Neural crest cell (in vitro differentiated cells): ENCODE results near the gene GOLGA8J. TPM values are rescaled to one million over a fixed set of nuclear protein-coding genes. Genes with fewer than 3 reads are reported as not detected.
"Not testable (repeated sequence)": the region's sequence is repeated elsewhere in the genome, so short reads cannot be mapped to it uniquely, and the experiment has no call there.

Source experiments
- DNase-seq: peaks from one replicate; pipeline ENCODE4 v3.0.0; 2021; ENCODE audit warnings: low read depth, mixed read lengths, low spot score
- H3K27ac Mint-ChIP-seq: one replicate; pipeline ENCODE4 v1.8.0; 2021; ENCODE audit warnings: mild to moderate bottlenecking, mixed read lengths; ENCODE audit not compliant: unreplicated experiment
- H3K27me3 Mint-ChIP-seq: 2 replicates; pipeline ENCODE4 v1.8.0; 2021; ENCODE audit warnings: low read depth, mild to moderate bottlenecking, mixed read lengths
- H3K36me3 Mint-ChIP-seq: 2 replicates; pipeline ENCODE4 v1.8.0; 2021; ENCODE audit warnings: low read depth, mild to moderate bottlenecking, mixed read lengths
- H3K4me1 Mint-ChIP-seq: 2 replicates; pipeline ENCODE4 v1.8.0; 2021; ENCODE audit warnings: mixed read lengths
- H3K4me3 Mint-ChIP-seq: one replicate; pipeline ENCODE4 v1.8.0; 2021; ENCODE audit warnings: mild to moderate bottlenecking, mixed read lengths
- H3K9me3 Mint-ChIP-seq: 2 replicates; pipeline ENCODE4 v1.8.0; 2021; ENCODE audit warnings: mixed read lengths
- total RNA-seq: library from RNA; stranded (reverse); gene quantifications from 2 replicates; pipeline ENCODE4 v1.2.1, GENCODE V29; 2021
- TF ChIP-seq, protein P1 (sequence below): fragments of 200-600 bp; sonication (generic); conservative IDR thresholded peaks from 2 replicates; pipeline ENCODE4 v1.5.0; 2021; ENCODE audit warnings: antibody characterized with exemption, mild to moderate bottlenecking

GOLGA8J gene
- total RNA-seq, 1 donor from 2014 or later: 0.54 TPM

DNA sequence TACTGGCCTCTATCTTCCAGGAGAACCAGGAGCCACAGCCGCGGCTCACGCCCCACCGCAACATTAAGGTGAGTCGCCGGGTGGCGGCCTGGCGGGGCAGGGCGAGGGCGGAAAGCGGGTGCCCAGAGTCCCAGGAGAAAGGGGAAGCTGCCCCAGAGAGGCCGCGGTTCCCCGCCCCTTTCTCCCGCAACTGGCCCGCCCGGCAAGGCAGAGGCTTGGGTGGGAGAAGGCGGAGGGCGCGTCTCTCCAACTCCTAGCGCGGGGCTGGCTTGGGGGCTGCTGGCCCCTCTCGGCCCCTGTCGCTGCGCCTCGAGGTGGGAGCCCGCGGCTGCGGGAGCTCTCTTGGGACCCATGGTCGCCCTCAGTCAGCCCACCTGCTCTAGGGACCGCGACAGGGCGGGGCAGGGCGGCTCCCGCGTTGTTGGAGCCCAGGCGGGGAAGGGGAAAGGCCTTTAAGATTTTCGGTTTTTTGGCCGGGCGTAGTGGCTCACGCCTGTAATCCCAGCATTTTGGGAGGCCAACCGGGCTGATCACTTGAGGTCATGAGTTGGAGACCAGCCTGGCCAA, 21.3 kb downstream of the GOLGA8J start:
- H3K9me3 Mint-ChIP-seq, DNase-seq, H3K4me1 Mint-ChIP-seq, H3K27me3 Mint-ChIP-seq, H3K27ac Mint-ChIP-seq, H3K4me3 Mint-ChIP-seq, H3K36me3 Mint-ChIP-seq: not testable (repeated sequence)

DNA sequence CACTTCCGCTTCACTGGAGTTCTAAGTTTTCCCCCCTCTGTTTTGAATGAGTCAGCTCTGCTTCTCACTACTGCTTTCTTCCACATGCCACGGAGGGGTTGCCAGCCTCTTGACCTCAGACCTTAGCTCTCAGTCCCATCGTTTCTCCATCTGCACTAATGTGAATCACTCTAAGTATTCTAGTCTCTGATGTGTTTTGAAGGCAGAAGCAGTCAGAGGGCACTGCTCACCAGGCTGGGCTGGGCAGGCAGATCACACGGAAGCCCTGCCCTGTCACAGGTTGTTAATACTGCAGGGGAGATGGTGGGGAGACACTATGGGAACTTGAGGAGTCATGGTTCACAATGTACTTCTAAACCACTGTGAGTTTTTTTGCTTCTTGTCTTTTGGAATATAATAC, 27.8 kb downstream of the GOLGA8J start:
- DNase-seq, H3K9me3 Mint-ChIP-seq, H3K4me1 Mint-ChIP-seq, H3K36me3 Mint-ChIP-seq, H3K27ac Mint-ChIP-seq, H3K4me3 Mint-ChIP-seq, H3K27me3 Mint-ChIP-seq: not testable (repeated sequence)

DNA sequence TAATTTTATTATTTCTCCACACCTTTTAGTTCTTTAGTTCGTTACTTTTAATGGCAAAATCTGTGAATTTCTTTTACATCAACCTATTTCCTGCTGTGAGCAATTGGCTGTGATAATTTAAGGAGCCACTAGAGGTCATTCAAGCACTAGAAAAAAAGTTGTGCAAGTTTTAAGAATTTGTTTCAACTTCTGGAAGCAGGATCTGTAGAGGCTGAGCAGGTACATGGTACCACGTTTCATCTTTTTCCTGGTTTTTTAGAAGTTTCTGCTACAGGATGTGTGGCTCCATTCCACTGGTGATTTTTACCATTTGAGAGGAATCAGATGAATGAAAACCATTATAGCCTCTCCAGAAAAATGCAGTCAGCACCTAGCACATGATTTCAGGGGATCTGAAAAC, 47.3 kb downstream of the GOLGA8J start:
- TF ChIP-seq, protein P1, sequence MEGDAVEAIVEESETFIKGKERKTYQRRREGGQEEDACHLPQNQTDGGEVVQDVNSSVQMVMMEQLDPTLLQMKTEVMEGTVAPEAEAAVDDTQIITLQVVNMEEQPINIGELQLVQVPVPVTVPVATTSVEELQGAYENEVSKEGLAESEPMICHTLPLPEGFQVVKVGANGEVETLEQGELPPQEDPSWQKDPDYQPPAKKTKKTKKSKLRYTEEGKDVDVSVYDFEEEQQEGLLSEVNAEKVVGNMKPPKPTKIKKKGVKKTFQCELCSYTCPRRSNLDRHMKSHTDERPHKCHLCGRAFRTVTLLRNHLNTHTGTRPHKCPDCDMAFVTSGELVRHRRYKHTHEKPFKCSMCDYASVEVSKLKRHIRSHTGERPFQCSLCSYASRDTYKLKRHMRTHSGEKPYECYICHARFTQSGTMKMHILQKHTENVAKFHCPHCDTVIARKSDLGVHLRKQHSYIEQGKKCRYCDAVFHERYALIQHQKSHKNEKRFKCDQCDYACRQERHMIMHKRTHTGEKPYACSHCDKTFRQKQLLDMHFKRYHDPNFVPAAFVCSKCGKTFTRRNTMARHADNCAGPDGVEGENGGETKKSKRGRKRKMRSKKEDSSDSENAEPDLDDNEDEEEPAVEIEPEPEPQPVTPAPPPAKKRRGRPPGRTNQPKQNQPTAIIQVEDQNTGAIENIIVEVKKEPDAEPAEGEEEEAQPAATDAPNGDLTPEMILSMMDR: peak; percentile 31
- H3K27me3 Mint-ChIP-seq, H3K4me3 Mint-ChIP-seq, H3K9me3 Mint-ChIP-seq, H3K27ac Mint-ChIP-seq, H3K4me1 Mint-ChIP-seq, DNase-seq, H3K36me3 Mint-ChIP-seq: not testable (repeated sequence)

DNA sequence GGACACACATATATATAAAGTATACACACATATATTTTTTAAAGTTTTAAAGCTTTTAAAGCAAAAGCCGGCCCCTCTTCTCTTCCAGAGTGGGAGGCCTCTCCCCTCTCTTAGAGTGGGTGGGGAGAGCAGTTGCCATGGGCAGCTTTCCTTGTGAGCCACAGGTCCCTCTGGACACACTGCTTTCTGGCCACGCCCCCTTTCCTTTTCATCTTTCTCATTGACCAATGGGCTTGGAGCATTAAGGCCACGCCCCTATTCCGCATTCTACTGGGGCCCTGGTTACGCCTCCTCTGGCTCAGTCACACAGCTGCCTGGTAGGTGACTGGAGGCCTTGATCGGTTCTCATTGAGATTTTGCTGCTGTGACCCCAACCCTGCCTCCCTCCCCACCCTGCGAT, 52.0 kb downstream of the GOLGA8J start, which contains the start of gene GOLGA8T:
GOLGA8T (plus strand) TSS at position 301 of the 400 bp plus-strand sequence; CDS start at position 399, 98 bp downstream.
- H3K4me1 Mint-ChIP-seq, H3K9me3 Mint-ChIP-seq, DNase-seq, H3K27ac Mint-ChIP-seq, H3K27me3 Mint-ChIP-seq, H3K4me3 Mint-ChIP-seq, H3K36me3 Mint-ChIP-seq: not testable (repeated sequence)

Other genes with a start within 250 kb of the GOLGA8J start
- gene GOLGA8T, start 52.1 kb downstream of the GOLGA8J start, total RNA-seq: 0.47 and 0.71 TPM in 2 replicates